Esophagus (tissue), 2 donors: ENCODE data around the gene ACER1. TPM values are rescaled to one million over a fixed set of nuclear protein-coding genes. Genes with fewer than 3 reads are reported as not detected.
"Not testable (repeated sequence)": the region's sequence is repeated elsewhere in the genome, so short reads cannot be mapped to it uniquely, and the experiment has no call there.

Source experiments
- H3K27ac ChIP-seq, 2 donors: one replicate each; pipeline ENCODE4 v1.5.1; 2013; ENCODE audit warnings: low read depth in 2 of 2, mild to moderate bottlenecking in 2 of 2, inconsistent platforms in 1 of 2, low read length in 1 of 2, moderate library complexity in 1 of 2
- H3K27me3 ChIP-seq, 2 donors: one replicate each; pipeline ENCODE4 v1.6.1; 2013; ENCODE audit warnings: low read length in 2 of 2, control low read depth in 1 of 2, mild to moderate bottlenecking in 1 of 2; ENCODE audit not compliant: insufficient read depth in 2 of 2, control insufficient read depth in 1 of 2
- H3K36me3 ChIP-seq, 2 donors: one replicate each; pipeline ENCODE4 v1.6.1; 2013; ENCODE audit warnings: low read length in 1 of 2; ENCODE audit not compliant: control insufficient read depth in 2 of 2, insufficient read depth in 2 of 2
- H3K4me1 ChIP-seq, 2 donors: one replicate each; pipeline ENCODE4 v1.6.1; 2013; ENCODE audit warnings: low read length in 1 of 2; ENCODE audit not compliant: control insufficient read depth in 2 of 2, insufficient read depth in 2 of 2
- H3K4me3 ChIP-seq, 2 donors: one replicate each; pipeline ENCODE4 v1.5.1; 2013; ENCODE audit warnings: low read length in 2 of 2, mild to moderate bottlenecking in 2 of 2, low read depth in 1 of 2, moderate library complexity in 1 of 2
- H3K9me3 ChIP-seq, 2 donors: one replicate each; pipeline ENCODE4 v1.6.1; 2013; ENCODE audit warnings: mild to moderate bottlenecking in 2 of 2, low read depth in 1 of 2, low read length in 1 of 2, moderate library complexity in 1 of 2; ENCODE audit not compliant: control insufficient read depth in 2 of 2, insufficient read depth in 1 of 2
- WGBS, 2 donors: extraction: QIAGEN DNeasy Blood & Tissue Kit; methylation state at CpG; one replicate each; pipeline ENCODE4 v1.1.7; 2013; 5-methylcytosine and 5-hydroxymethylcytosine counted together
- polyA plus RNA-seq, 2 donors: library from polyadenylated mRNA; stranded (reverse); fragments of 200-250 nt; gene quantifications; one replicate each; pipeline ENCODE4 v1.2.3, GENCODE V29; 2013
- donor health status: healthy with polysubstance abuse.
- donor health status: Bipolar disorder and iron deficiency.

The ACER1 gene
- polyA plus RNA-seq, 2 donors, result 6.2 to 7.4 TPM

DNA sequence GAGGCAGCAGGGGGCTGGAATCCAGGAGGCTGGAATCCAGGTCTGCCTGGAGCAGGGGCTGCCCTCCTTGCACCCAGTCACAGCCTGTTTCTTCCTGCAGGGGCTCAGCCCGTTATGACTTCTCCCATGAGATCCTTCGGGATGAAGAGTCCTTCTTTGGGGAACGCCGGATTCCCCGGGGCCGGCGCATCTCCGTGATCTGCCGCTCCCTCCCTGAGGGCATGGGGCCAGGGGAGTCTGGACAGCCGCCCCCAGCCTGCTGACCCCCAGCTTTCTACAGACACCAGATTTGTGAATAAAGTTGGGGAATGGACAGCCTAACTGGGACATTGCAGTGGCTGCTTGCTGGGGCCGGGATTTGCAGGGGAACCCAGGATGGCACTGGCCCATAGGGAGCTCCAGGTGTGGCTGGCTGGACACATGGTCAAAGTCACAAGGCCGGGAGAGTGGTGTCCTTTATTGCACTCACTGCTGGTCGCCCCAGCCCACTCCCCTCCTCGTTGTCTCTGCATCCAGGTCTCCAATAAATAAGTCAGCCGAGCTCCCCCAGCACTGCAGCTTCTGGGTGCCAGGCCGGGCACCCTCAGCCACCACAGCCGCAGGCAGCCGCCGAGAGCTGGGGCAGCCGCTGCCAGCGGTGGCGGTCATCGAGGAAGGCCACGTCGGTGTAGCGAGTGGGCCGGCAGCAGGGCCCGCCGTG is 41.4 kb upstream of the ACER1 start:
- Histone ChIP-seq H3K4me3 (no peak overlapping the region), H3K9me3 (no peaks in the 10 kb centered on the region), H3K27me3 (no peaks in the 10 kb centered on the region), H3K4me1 (peaks cover 0 to 8% of the 10 kb centered on the region in 2 donors), H3K27ac (no peak overlapping the region), H3K36me3 (peaks cover 1 to 19% of the 10 kb centered on the region in 2 donors)
- WGBS, 2 donors, result 83 to 88% methylated on average over 29 of the region's 29 CpGs

DNA sequence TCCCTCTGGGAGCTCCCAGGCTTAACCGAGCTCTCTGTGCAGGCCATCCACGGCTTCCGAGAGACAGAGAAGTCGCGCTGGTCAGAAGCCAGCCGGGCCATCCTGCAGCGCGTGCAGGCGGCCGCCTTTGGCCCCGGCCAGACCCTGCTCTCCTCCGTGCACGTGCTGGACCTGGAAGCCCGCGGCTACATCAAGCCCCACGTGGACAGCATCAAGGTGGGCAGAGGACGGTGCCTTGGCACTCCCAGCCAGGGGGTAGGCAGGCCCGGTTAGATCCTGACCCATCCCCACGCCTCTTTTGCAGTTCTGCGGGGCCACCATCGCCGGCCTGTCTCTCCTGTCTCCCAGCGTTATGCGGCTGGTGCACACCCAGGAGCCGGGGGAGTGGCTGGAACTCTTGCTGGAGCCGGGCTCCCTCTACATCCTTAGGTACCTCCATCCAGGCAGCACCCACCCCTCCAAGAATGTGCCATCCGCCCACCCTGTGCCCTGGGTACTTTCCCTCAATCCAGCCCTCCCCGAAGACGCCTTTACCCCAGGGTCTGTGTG is 40.8 kb upstream of the ACER1 start:
- H3K9me3 ChIP-seq, result no peaks in the 10 kb centered on the region
- 62 to 70% methylated on average over 29 of the region's 29 CpGs for WGBS, 2 donors
- H3K36me3 ChIP-seq, result peaks cover 0 to 15% of the 10 kb centered on the region in 2 donors
- H3K4me3 ChIP-seq, result no peak overlapping the region
- peak overlapping the region in 1 of 2 donors; percentile 87 for H3K27ac ChIP-seq
- peaks cover 0 to 8% of the 10 kb centered on the region in 2 donors for H3K4me1 ChIP-seq
- no peaks in the 10 kb centered on the region for H3K27me3 ChIP-seq

DNA sequence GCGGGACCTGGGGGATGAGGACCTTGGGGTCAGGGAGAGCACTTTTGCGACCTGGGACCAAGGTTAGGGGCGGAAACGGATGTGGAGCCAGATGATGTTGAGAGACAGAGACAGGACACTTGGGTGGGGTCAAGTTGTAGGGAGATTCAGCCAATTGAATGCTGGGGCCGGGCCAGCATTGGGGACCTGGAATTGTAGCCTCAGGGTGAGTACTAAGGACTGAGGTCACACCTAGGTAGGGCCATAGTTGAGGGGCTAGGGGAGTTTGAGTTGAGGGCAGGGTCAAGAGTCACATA is 40.3 kb upstream of the ACER1 start:
- H3K27ac ChIP-seq, result peak overlapping the region; percentile 69 to 87
- H3K9me3 ChIP-seq, result no peaks in the 10 kb centered on the region
- 23 to 34% methylated on average over 5 of the region's 5 CpGs for WGBS, 2 donors
- peaks cover 0 to 8% of the 10 kb centered on the region in 2 donors for H3K4me1 ChIP-seq
- H3K27me3 ChIP-seq, result no peaks in the 10 kb centered on the region
- H3K4me3 ChIP-seq, result peak overlapping the region; percentile 26 to 39
- H3K36me3 ChIP-seq, result peaks cover 0 to 18% of the 10 kb centered on the region in 2 donors

DNA sequence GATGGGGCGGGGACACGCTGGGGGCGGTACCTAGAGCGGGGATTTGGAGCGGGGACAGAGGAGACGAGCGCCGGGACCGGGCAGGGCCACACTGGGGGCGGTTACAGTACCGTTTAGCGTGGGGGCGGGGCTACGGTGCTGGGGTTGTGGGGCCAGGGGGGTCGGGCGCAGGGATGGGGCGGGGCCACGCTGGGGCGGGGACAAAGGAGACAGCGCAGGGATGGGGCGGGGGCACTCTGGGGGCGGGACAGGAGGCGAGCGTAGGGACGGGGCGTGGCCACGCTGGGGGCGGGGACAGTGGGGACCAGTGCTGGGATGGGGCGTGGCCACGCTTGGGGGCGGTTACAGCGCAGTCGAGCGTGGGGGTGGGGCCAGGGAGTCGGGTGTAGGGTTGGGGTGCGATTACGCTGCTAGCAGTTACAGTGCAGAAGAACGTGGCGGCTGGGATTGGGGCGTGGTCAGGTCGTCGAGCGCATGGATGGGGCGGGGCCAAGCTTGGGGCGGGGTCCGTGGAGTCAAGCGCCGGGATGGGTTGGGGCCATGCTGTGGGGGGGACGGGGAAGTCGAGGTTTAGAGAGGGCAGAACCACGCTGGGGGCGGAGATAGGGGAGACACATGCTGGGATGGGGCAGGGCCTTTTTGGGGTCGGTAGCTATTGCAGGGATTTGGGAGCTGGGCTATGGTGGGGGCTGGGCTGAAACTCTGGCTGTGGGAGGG is 39.8 kb upstream of the ACER1 start:
- Histone ChIP-seq H3K9me3 (no peaks in the 10 kb centered on the region), H3K4me3 (peak overlapping the region; percentile 71 to 89), H3K4me1 (peaks cover 0 to 8% of the 10 kb centered on the region in 2 donors), H3K27ac (peak overlapping the region; percentile 99 to 100), H3K27me3 (no peaks in the 10 kb centered on the region), H3K36me3 (peaks cover 4 to 21% of the 10 kb centered on the region in 2 donors)
- 1 to 2% methylated on average over 46 to 53 of the region's 53 CpGs for WGBS, 2 donors

DNA sequence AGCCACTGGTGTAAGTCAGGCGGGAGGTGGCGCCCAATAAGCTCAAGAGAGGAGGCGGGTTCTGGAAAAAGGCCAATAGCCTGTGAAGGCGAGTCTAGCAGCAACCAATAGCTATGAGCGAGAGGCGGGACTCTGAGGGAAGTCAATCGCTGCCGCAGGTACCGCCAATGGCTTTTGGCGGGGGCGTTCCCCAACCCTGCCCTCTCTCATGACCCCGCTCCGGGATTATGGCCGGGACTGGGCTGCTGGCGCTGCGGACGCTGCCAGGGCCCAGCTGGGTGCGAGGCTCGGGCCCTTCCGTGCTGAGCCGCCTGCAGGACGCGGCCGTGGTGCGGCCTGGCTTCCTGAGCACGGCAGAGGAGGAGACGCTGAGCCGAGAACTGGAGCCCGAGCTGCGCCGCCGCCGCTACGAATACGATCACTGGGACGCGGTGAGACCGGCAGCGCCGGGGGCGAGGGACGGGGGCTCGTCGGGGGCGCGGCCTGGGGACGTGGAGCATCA is 39.2 kb upstream of the ACER1 start, which contains the start of gene ALKBH7:
ALKBH7 (plus strand) TSS at position 201 of the 502 bp plus-strand sequence; CDS start at position 228, 27 bp downstream.
- Histone ChIP-seq H3K4me1 (peaks cover 0 to 8% of the 10 kb centered on the region in 2 donors), H3K9me3 (no peaks in the 10 kb centered on the region), H3K27ac (peak within 1 kb of the TSS; percentile 99 to 100), H3K4me3 (peak within 1 kb of the TSS; percentile 71 to 89), H3K36me3 (peaks cover 9 to 25% of the 10 kb centered on the region in 2 donors), H3K27me3 (no peaks in the 10 kb centered on the region)
- 0 to 2% methylated on average over 40 to 47 of the region's 47 CpGs for WGBS, 2 donors

DNA sequence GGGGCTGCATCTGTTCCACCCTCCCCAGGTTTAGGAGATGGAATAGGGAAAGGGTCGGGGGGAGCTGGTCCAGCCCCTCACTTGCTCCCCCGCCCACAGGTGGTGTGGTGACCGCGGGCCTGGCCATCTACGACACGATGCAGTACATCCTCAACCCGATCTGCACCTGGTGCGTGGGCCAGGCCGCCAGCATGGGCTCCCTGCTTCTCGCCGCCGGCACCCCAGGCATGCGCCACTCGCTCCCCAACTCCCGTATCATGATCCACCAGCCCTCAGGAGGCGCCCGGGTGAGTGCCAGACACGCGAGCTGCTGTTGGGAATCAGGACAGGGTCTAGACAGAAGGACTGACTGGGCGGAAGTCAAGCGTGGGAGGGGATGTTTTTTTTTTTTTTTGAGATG is 30.9 kb upstream of the ACER1 start:
- Histone ChIP-seq H3K9me3 (no peaks in the 10 kb centered on the region), H3K27ac (no peak overlapping the region), H3K4me3 (no peak overlapping the region), H3K27me3 (no peaks in the 10 kb centered on the region), H3K4me1 (peaks cover 2% of the 10 kb centered on the region in 2 donors), H3K36me3 (peaks cover 13 to 25% of the 10 kb centered on the region in 2 donors)
- WGBS, 2 donors, result 97 to 98% methylated on average over 21 of the region's 21 CpGs

DNA sequence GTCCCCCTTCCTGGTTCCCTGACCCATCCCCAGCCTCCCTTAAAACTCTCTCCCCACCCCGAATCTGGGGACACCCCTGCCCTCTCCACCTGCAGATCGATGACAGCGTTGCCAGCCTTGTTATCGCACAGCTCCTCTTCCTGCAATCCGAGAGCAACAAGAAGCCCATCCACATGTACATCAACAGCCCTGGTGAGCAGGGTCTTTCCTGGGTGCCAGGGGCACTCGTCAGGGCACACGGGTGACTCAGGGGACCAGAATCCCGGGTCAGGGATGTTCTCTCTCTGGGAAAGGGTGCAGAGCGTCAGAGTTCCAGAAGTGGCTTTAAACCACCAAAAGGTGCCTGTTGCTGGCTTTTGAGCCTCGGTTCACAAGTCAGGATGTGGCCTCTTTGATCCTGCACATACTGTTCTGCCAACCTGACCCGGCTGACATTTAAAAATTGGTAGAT is 29.0 kb upstream of the ACER1 start:
- 15 to 25% methylated on average over 11 of the region's 11 CpGs for WGBS, 2 donors
- peak overlapping the region; percentile 65 to 85 for H3K27ac ChIP-seq
- no peaks in the 10 kb centered on the region for H3K27me3 ChIP-seq
- H3K9me3 ChIP-seq, result no peaks in the 10 kb centered on the region
- peak overlapping the region; percentile 73 to 93 for H3K4me3 ChIP-seq
- peaks cover 4 to 15% of the 10 kb centered on the region in 2 donors for H3K36me3 ChIP-seq
- peaks cover 2% of the 10 kb centered on the region in 2 donors for H3K4me1 ChIP-seq

DNA sequence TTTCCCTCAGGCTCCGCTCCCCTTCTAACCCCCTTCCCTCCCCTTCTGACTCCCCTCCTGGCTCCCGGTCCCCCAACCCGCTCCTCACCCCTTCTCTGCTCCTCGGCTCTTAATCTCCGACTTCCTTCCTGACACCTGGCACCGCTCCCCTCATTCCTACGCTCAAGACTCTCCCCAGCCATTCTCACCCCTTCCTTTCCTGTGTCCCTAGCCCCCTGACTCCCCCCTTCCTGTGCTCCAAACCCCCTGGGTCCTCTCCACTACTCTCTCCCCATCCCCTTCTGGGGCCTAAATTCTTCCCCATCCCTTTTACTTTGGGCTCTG is 28.6 kb upstream of the ACER1 start:
- Histone ChIP-seq H3K27ac (peak overlapping the region; percentile 65 to 85), H3K36me3 (peaks cover 4 to 15% of the 10 kb centered on the region in 2 donors), H3K4me1 (peaks cover 2% of the 10 kb centered on the region in 2 donors), H3K4me3 (peak overlapping the region; percentile 73 to 93), H3K27me3 (no peaks in the 10 kb centered on the region), H3K9me3 (no peaks in the 10 kb centered on the region)
- WGBS, 2 donors, result 0 to 1% methylated on average over 7 of the region's 7 CpGs

DNA sequence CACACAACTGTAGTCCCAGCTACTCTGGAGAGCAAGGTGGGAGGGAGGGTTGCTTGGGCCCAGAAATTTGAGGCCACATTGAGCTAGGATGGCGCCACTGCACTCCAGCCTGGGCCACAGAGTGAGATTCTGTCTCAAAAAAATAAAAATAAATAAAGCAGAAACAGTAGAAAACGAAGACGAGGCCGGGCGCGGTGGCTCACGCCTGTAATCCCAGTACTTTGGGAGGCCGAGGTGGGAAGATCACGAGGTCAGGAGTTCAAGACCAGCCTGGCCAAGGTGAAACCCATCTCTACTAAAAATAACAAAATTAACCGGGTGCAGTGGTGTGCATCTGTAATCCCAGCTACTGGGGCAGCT is 27.4 kb upstream of the ACER1 start:
- H3K4me3 ChIP-seq, result peak overlapping the region in 1 of 2 donors; percentile 73
- not testable (repeated sequence) for H3K4me1 ChIP-seq, H3K36me3 ChIP-seq, H3K27me3 ChIP-seq, H3K9me3 ChIP-seq
- H3K27ac ChIP-seq, result peak overlapping the region; percentile 37 to 43
- WGBS, 2 donors, result 93 to 94% methylated on average over 10 of the region's 10 CpGs
